Cerebellar nuclear complex (tissue), 1 donor: ENCODE results near the gene TMEM176B.

ENCODE experiments used
- DNase-seq, 2 experiments: peaks; one replicate each; lab custom pipeline; 2025; lab: John Stamatoyannopoulos, UW

The TMEM176B gene

GRCh38 chr7:150799741-150800580, at the start of gene TMEM176B:
Gene TMEM176B (minus strand): TSS chr7:150800364. CDS start chr7:150796569, 3,795 bp downstream.
- DNase-seq: no peak

GRCh38 chr7:150849204-150849775, 49.1 kb upstream of the TMEM176B start:
- DNase-seq: no peak

GRCh38 chr7:150848561-150849115, 48.5 kb upstream of the TMEM176B start:
- no peak for DNase-seq

- DNase-seq: no peak
Measured at GRCh38 chr7:150848111-150848510, 47.9 kb upstream of the TMEM176B start.

- DNase-seq: no peak
Measured at GRCh38 chr7:150847536-150847935, 47.4 kb upstream of the TMEM176B start.

GRCh38 chr7:150846291-150847115, 46.3 kb upstream of the TMEM176B start:
- DNase-seq: no peak

- no peak for DNase-seq
Measured at GRCh38 chr7:150845421-150845861, 45.3 kb upstream of the TMEM176B start.

- no peak for DNase-seq
Measured at GRCh38 chr7:150842716-150843115, 42.6 kb upstream of the TMEM176B start.

- no peak for DNase-seq
Measured at GRCh38 chr7:150842018-150842417, 41.9 kb upstream of the TMEM176B start.

GRCh38 chr7:150838965-150839650, 38.9 kb upstream of the TMEM176B start:
- DNase-seq: no peak

GRCh38 chr7:150835702-150836280, 35.6 kb upstream of the TMEM176B start:
- no peak for DNase-seq

- no peak for DNase-seq
Measured at GRCh38 chr7:150835019-150835418, 34.9 kb upstream of the TMEM176B start.

- DNase-seq: no peak
Measured at GRCh38 chr7:150831851-150832250, 31.7 kb upstream of the TMEM176B start.

GRCh38 chr7:150830937-150831336, 30.8 kb upstream of the TMEM176B start:
- DNase-seq: no peak

- no peak for DNase-seq
Measured at GRCh38 chr7:150829426-150829825, 29.3 kb upstream of the TMEM176B start.

GRCh38 chr7:150828384-150828783, 28.2 kb upstream of the TMEM176B start:
- DNase-seq: no peak

GRCh38 chr7:150826061-150826849, 26.1 kb upstream of the TMEM176B start:
- DNase-seq: no peak

GRCh38 chr7:150824379-150825177, 24.4 kb upstream of the TMEM176B start:
- no peak for DNase-seq

- DNase-seq: no peak
Measured at GRCh38 chr7:150823484-150824126, 23.4 kb upstream of the TMEM176B start.
